Stimulated activated CD8-positive, alpha-beta memory T cell treated with anti-CD3 and anti-CD28 coated beads, Interleukin-12 subunit alpha, Interleukin-12 subunit beta, amount 100 ng/mL, for 4 hours (primary cell): ENCODE results near the gene GALNT7.

Source experiments
- DNase-seq: peaks from one replicate; pipeline ENCODE4 v3.0.0-alpha.2; 2020; ENCODE audit warnings: low read depth

GALNT7 gene

DNA sequence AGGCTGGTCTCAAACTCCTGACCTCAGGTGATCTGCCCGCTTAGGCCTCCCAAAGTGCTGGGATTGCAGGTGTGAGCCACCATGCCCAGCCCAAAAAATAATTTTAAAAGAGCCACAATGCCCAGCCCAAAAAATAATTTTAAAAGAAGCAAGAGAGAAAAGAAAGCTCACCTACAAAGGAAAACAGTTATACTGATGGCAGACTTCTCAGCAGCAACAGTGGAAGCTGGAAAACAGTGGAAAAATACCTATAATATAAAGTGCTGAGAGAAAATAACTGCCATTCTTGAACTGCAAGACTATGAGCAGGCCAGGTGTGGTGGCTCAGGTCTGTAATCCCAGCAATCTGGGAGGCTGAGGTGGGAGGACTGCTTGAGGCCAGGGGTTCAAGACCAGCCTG lies 178.9 kb downstream of the GALNT7 start:
- no peak for DNase-seq

DNA sequence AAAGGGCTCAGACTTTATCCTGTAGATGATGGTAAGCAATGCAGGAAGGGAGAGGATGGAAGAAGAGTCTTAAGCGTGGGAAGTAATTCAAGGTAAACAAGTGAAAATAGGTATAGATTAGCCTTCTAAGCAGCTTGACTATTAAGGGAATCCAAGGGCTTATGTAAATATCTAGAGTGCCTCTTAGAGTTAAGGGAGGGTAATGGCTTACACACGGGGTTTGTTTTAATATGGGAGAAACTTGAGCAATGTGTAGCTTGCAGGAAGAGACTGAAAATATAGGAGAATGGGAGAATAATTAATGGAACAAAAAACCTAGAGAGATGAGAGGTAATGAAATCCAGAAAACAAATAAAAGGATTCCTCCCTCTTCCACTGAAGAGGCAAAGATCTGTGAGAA lies 189.3 kb downstream of the GALNT7 start:
- DNase-seq = no peak

DNA sequence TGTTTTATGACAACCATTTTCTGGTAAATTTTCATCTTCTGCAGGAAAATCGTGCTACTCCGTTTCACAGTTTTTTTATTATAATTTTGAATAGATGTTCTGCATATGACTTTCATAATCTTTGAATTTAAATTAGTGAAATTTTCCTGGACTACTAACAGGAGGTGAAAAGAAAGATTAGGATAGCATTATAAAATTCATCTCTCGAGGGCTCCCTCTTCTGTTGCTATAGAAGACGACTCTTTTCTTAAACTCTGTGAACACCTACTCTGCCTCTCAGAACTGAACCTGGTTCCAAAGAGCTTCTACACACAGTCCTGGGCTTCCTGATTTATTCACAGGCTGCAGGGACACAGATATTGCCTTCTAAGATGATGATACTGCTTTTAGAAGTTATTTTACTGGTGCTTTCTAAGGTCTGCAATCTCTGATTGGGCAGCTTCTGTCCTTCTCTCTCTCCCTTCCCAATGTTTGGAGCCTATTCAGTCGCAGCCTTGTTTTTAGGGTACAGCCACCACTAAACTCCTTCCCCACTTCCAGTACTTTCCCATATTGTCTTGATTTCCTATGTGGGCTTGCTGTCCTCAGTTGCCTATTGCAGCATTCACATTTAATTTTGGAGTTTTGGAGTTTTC lies 192.1 kb downstream of the GALNT7 start:
- DNase-seq = no peak

DNA sequence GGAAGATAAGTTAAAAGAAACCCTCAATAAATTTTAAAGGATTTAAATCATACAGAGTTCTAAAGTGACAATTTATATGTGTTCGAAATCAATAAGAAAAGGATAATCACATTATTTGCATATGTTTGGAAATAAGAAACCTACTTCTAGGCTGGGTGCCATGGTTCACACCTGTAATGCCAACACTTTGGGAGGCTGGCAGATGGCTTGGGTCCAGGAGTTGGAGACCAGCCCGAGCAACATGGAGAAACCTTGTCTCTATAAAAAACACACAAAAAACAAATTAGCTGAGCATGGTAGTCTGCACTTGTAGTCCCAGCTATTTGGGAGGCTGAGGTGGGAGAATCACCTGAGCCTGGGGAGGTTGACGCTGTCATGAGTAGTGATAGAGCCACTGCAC lies 194.1 kb downstream of the GALNT7 start:
- DNase-seq = no peak

DNA sequence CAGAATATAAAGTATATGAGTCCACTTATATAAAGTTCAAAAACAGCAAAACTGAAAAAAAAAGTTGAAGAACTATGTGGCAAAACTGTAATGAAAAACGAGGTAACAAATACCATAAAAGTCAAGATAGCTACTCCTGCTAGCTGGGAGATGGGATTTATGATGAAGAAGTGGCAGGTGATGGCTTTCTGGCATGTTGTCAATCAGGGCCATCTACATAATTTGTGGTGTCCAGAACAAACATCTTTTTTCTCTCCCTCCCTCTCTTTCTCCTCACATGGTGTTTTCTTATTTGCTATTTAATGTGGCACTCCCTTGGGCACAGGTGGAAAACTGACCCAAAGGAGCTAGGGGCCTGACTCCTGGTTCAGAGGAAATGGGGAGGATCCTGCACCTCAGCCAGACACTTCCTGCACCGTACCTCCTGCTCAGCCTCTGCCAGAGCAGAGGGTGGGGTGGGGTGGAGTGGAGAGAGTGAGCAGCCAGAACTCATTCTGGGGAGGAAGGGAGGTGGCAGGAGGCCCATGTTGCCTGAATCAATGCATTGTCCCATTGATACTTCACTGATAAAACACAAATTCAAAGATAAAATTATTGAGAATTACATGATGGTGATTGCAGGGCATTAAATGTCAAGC lies 196.9 kb downstream of the GALNT7 start:
- DNase-seq = no peak

DNA sequence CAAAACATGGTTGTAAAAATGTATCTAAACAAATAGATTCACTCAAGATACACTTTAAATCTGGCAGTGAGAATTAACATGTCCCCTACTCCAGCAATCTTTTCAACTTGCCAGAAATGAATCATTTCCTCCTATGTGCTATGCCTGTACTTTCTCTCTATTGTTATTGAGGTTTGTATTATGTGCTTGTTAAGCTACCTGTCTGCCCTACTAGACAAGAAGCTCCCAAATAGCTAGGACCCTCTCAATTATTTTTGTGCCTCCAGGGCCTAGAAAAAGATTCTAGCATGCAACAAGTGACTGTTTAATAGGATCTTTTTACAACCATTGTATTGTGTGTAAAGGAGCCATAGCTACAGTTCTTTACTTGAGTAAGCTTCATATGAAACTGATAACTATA lies 198.7 kb downstream of the GALNT7 start:
- no peak for DNase-seq

DNA sequence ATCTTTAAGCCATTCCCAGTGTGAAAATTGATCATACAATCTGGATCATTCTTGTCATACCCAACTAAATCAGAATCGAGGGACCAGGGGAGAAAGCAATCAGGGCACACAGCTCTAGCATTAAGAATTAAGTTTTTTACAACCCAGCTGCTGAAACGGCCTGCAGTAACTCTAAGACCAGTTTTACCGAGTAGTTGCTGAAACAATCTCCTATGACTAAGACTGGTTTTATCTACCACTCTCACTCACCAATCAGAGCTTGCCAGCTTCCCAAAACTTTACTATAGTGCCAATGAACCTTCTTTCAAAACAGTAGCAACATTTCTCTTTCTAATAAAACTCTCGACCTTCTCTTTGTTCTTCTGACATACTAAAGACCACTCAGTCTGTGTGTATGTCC lies 199.3 kb downstream of the GALNT7 start:
- DNase-seq = no peak

DNA sequence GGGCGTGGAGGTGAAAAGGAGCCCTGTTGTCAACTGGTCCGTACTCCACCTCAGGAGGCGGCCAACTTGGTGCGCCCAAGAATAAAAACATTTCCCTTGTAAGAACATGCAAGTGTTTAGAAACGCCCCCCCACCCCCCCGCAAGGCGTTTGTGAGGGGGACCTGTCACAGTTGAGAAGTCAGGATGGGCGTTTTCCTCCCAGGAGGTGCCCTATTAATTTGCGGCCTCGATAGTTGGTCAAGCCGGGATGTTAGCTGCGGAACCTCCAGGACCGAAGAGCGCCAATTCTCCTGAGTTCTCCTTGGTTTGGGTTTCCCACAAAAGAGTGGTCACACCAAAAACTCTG lies 201.5 kb downstream of the GALNT7 start:
- DNase-seq = no peak

DNA sequence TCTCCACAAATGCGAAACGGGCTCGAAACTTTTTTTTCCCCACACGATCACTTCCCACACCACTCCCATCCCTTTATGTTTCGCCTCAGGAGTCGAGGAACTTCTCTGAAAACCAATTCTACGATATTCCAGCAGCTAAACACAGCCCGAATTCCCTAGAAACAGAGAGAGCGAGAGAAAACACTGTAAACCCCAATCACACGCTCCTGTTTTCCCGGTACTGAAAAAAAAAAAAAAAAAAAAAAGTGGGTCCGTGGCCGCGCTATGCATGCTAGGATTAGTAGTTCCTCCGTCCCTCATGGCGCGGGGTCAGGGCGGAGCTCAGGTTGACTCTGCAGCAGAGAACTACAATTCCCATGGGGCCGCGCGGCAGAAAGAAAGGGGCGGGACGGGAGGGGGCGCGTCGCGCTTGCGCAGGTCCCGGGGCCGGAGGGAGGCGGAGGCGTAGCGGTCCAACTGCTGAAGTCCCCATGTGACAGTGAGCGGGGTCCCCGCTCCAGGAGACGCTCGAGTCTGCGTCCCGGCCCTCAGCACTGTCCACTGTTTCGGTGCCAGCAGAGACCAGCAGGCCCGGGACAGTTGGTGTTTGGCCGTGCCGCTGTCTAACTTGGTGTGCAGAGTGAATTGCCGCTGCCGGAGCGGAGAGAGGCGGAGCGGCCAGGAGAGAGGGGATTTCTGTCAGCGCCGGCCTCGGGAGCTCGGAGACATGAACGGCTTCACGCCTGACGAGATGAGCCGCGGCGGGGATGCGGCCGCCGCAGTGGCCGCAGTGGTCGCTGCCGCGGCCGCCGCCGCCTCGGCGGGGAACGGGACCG lies 202.1 kb downstream of the GALNT7 start, which contains the start of gene SAP30:
TSS of gene SAP30 (plus strand) at position 478 of the 815 bp plus-strand sequence. CDS start at position 707, 229 bp downstream.
- DNase-seq = peak; percentile 95

DNA sequence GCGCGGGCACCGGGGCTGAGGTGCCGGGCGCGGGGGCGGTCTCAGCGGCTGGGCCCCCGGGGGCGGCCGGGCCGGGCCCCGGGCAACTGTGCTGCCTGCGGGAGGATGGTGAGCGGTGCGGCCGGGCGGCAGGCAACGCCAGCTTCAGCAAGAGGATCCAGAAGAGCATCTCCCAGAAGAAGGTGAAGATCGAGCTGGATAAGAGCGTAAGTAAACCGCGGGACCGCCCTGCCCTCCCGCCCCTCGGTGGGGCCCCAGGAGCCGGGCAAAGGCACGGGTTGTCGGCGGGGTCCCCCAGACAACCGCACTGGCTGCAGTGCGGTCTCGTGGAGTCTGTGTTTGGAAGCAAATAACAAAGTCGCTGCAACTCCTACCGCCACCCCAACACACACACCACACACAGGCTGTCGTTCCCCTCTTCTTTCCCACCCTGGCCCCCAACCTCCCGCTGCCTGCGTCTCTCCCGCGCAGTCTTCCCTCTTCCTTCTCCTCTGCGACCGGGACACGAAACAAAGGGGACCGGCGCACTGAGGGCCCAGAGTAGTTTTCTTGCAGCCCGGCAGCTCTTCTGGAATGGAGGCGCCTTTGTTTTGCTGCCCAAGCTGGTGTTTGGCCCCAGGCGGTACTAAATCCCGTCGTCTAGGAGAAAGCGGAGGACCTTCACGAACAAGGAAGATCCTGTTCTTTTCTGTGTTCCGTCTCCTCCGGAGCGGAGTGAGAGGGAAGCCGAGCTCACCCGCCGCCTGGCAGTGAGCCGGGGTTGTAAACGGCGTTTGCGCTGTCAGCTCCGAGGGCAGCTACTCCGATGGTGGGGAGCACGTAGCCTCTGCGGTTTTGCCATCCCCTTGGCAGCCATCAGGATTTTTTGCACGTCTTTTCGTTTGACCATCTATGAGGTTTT lies 202.9 kb downstream of the GALNT7 start:
- DNase-seq = peak; percentile 15
